PC-3 (cell line): ENCODE results near the gene EHBP1.

Source experiments
- EZH2phosphoT487 ChIP-seq: fragments of 300-600 bp; sonication (generic); IDR thresholded peaks from 2 replicates; pipeline ENCODE4 v1.6.1; 2018; ENCODE audit warnings: mild to moderate bottlenecking, antibody characterized with exemption, low read length, borderline replicate concordance
- TF ChIP-seq, protein P1 (sequence below): fragments of 300-600 bp; sonication (generic); conservative IDR thresholded peaks from 2 replicates; pipeline ENCODE4 v1.5.1; 2017; ENCODE audit warnings: antibody characterized with exemption, low read depth, mild to moderate bottlenecking, low read length

DNA sequence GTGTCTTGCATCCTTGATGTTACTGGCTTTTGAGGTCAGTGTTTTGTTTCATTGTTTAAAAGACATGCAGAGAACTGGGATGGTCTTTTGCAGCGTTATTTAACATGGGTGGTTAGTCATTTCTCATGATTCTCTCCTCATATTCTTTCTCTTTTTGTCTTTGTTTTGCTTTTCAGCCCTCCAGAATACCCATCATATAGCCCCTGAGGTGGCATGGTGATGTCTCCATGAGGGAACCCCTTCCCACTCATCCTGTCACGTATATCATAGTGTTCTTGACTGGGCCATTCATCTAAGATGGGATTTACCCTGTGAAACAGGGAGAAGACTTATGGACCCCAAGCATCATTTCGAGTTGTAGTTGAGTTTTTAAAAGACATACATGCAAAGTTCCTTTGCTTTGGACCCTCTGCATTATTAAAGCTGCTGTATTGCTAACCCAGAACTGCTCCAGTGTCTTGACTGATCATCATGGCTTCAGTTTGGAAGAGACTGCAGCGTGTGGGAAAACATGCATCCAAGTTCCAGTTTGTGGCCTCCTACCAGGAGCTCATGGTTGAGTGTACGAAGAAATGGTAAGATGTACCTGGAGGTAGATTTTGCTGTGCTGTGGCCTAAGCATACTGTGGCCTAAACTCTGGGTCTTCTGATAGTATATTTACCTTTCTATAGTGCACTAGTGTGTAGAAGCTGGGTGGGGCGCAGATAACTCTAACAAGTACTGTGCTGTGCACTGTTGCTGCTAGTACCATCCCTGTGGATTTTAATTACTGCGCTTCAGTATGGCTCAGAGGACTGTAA is 1.4 kb downstream of the EHBP1 start:
- TF ChIP-seq, protein P1, sequence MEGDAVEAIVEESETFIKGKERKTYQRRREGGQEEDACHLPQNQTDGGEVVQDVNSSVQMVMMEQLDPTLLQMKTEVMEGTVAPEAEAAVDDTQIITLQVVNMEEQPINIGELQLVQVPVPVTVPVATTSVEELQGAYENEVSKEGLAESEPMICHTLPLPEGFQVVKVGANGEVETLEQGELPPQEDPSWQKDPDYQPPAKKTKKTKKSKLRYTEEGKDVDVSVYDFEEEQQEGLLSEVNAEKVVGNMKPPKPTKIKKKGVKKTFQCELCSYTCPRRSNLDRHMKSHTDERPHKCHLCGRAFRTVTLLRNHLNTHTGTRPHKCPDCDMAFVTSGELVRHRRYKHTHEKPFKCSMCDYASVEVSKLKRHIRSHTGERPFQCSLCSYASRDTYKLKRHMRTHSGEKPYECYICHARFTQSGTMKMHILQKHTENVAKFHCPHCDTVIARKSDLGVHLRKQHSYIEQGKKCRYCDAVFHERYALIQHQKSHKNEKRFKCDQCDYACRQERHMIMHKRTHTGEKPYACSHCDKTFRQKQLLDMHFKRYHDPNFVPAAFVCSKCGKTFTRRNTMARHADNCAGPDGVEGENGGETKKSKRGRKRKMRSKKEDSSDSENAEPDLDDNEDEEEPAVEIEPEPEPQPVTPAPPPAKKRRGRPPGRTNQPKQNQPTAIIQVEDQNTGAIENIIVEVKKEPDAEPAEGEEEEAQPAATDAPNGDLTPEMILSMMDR = no peak
- no peak for TF ChIP-seq EZH2phosphoT487
